Stimulated activated naive CD8-positive, alpha-beta T cell treated with anti-CD3 and anti-CD28 coated beads, Interleukin-15, Interleukin-2, amounts not matched to agents 100 ng/mL and 50 ng/mL, for 24 hours (primary cell): ENCODE data around the gene PLS1.

Experiments used
- H3K27ac Mint-ChIP-seq: one replicate; pipeline ENCODE4 v1.8.0; 2021; ENCODE audit warnings: mild to moderate bottlenecking, mixed read lengths
- H3K27me3 Mint-ChIP-seq: one replicate; pipeline ENCODE4 v1.8.0; 2021; ENCODE audit warnings: mixed read lengths
- H3K36me3 Mint-ChIP-seq: one replicate; pipeline ENCODE4 v1.8.0; 2021; ENCODE audit warnings: low read depth, mixed read lengths
- H3K4me1 Mint-ChIP-seq: one replicate; pipeline ENCODE4 v1.8.0; 2021; ENCODE audit warnings: low read depth, mixed read lengths
- H3K4me3 Mint-ChIP-seq: one replicate; pipeline ENCODE4 v1.8.0; 2021; ENCODE audit warnings: mild to moderate bottlenecking, mixed read lengths
- H3K9me3 Mint-ChIP-seq: one replicate; pipeline ENCODE4 v1.8.0; 2021; ENCODE audit warnings: mixed read lengths

PLS1 gene

GRCh38 chr3:142613491-142613890 lies 17.3 kb downstream of the PLS1 start:
- Mint-ChIP-seq H3K27me3 (no peaks in the 10 kb centered on the region), H3K9me3 (no peaks in the 10 kb centered on the region), H3K4me3 (no peak overlapping the region), H3K4me1 (no peaks in the 10 kb centered on the region), H3K27ac (no peak overlapping the region), H3K36me3 (no peaks in the 10 kb centered on the region)

GRCh38 chr3:142614059-142614626 lies 17.9 kb downstream of the PLS1 start:
- no peaks in the 10 kb centered on the region for H3K27me3 Mint-ChIP-seq
- H3K4me3 Mint-ChIP-seq = no peak overlapping the region
- no peaks in the 10 kb centered on the region for H3K9me3 Mint-ChIP-seq

GRCh38 chr3:142615171-142615570 lies 19.0 kb downstream of the PLS1 start:
- Mint-ChIP-seq H3K27me3 (no peaks in the 10 kb centered on the region), H3K36me3 (no peaks in the 10 kb centered on the region), H3K27ac (no peak overlapping the region), H3K4me3 (no peak overlapping the region), H3K9me3 (no peaks in the 10 kb centered on the region), H3K4me1 (no peaks in the 10 kb centered on the region)

More at GRCh38 chr3:142614059-142614626, 17.9 kb downstream of the PLS1 start:
- H3K4me1 Mint-ChIP-seq = no peaks in the 10 kb centered on the region
- no peak overlapping the region for H3K27ac Mint-ChIP-seq
- H3K36me3 Mint-ChIP-seq = no peaks in the 10 kb centered on the region

GRCh38 chr3:142618917-142619461 lies 22.8 kb downstream of the PLS1 start:
- H3K4me1 Mint-ChIP-seq = no peaks in the 10 kb centered on the region
- no peaks in the 10 kb centered on the region for H3K36me3 Mint-ChIP-seq
- H3K4me3 Mint-ChIP-seq = no peak overlapping the region

GRCh38 chr3:142622405-142622804 lies 26.2 kb downstream of the PLS1 start:
- Mint-ChIP-seq H3K27me3 (no peaks in the 10 kb centered on the region), H3K4me1 (no peaks in the 10 kb centered on the region), H3K27ac (no peak overlapping the region), H3K9me3 (no peaks in the 10 kb centered on the region), H3K36me3 (no peaks in the 10 kb centered on the region), H3K4me3 (no peak overlapping the region)

More at GRCh38 chr3:142618917-142619461, 22.8 kb downstream of the PLS1 start:
- Mint-ChIP-seq H3K27me3 (no peaks in the 10 kb centered on the region), H3K9me3 (no peaks in the 10 kb centered on the region), H3K27ac (no peak overlapping the region)

- H3K27me3 Mint-ChIP-seq = no peaks in the 10 kb centered on the region
- H3K4me1 Mint-ChIP-seq = no peaks in the 10 kb centered on the region
- H3K36me3 Mint-ChIP-seq = no peaks in the 10 kb centered on the region
- no peaks in the 10 kb centered on the region for H3K9me3 Mint-ChIP-seq
- H3K4me3 Mint-ChIP-seq = no peak overlapping the region
- H3K27ac Mint-ChIP-seq = no peak overlapping the region
These were observed 27.0 kb downstream of the PLS1 start for GRCh38 chr3:142623194-142623593.

- Mint-ChIP-seq H3K36me3 (no peaks in the 10 kb centered on the region), H3K27me3 (no peaks in the 10 kb centered on the region), H3K27ac (no peak overlapping the region), H3K9me3 (no peaks in the 10 kb centered on the region), H3K4me1 (no peaks in the 10 kb centered on the region), H3K4me3 (no peak overlapping the region)
These were observed 28.4 kb downstream of the PLS1 start for GRCh38 chr3:142624341-142625152.

- H3K27me3 Mint-ChIP-seq = no peaks in the 10 kb centered on the region
- H3K9me3 Mint-ChIP-seq = no peaks in the 10 kb centered on the region
- H3K4me1 Mint-ChIP-seq = no peaks in the 10 kb centered on the region
- H3K27ac Mint-ChIP-seq = no peak overlapping the region
- H3K36me3 Mint-ChIP-seq = no peaks in the 10 kb centered on the region
- no peak overlapping the region for H3K4me3 Mint-ChIP-seq
These were observed 28.9 kb downstream of the PLS1 start for GRCh38 chr3:142625153-142625440.

- Mint-ChIP-seq H3K4me1 (no peaks in the 10 kb centered on the region), H3K9me3 (no peaks in the 10 kb centered on the region), H3K27me3 (no peaks in the 10 kb centered on the region), H3K36me3 (no peaks in the 10 kb centered on the region), H3K4me3 (no peak overlapping the region), H3K27ac (no peak overlapping the region)
These were observed 30.8 kb downstream of the PLS1 start for GRCh38 chr3:142626971-142627370.

- Mint-ChIP-seq H3K9me3 (no peaks in the 10 kb centered on the region), H3K4me1 (no peaks in the 10 kb centered on the region), H3K4me3 (no peak overlapping the region), H3K36me3 (no peaks in the 10 kb centered on the region), H3K27me3 (no peaks in the 10 kb centered on the region), H3K27ac (no peak overlapping the region)
These were observed 32.6 kb downstream of the PLS1 start for GRCh38 chr3:142628801-142629200.

- Mint-ChIP-seq H3K4me3 (no peak overlapping the region), H3K27me3 (no peaks in the 10 kb centered on the region), H3K4me1 (no peaks in the 10 kb centered on the region), H3K9me3 (no peaks in the 10 kb centered on the region), H3K36me3 (no peaks in the 10 kb centered on the region), H3K27ac (no peak overlapping the region)
These were observed 36.9 kb downstream of the PLS1 start for GRCh38 chr3:142633073-142633472.

- Mint-ChIP-seq H3K4me3 (no peak overlapping the region), H3K9me3 (no peaks in the 10 kb centered on the region), H3K27me3 (no peaks in the 10 kb centered on the region)
These were observed 39.9 kb downstream of the PLS1 start for GRCh38 chr3:142636050-142636449.

GRCh38 chr3:142636664-142637063 lies 40.5 kb downstream of the PLS1 start:
- H3K4me1 Mint-ChIP-seq = no peaks in the 10 kb centered on the region
- H3K27ac Mint-ChIP-seq = no peak overlapping the region
- no peaks in the 10 kb centered on the region for H3K36me3 Mint-ChIP-seq
- H3K9me3 Mint-ChIP-seq = no peaks in the 10 kb centered on the region
- H3K27me3 Mint-ChIP-seq = no peaks in the 10 kb centered on the region
- H3K4me3 Mint-ChIP-seq = no peak overlapping the region

More at GRCh38 chr3:142636050-142636449, 39.9 kb downstream of the PLS1 start:
- no peaks in the 10 kb centered on the region for H3K36me3 Mint-ChIP-seq
- no peaks in the 10 kb centered on the region for H3K4me1 Mint-ChIP-seq
- H3K27ac Mint-ChIP-seq = no peak overlapping the region

GRCh38 chr3:142638291-142638690 lies 42.1 kb downstream of the PLS1 start:
- no peaks in the 10 kb centered on the region for H3K4me1 Mint-ChIP-seq
- H3K27ac Mint-ChIP-seq = no peak overlapping the region
- no peak overlapping the region for H3K4me3 Mint-ChIP-seq
- H3K9me3 Mint-ChIP-seq = no peaks in the 10 kb centered on the region
- no peaks in the 10 kb centered on the region for H3K36me3 Mint-ChIP-seq
- no peaks in the 10 kb centered on the region for H3K27me3 Mint-ChIP-seq

GRCh38 chr3:142641504-142641903 lies 45.3 kb downstream of the PLS1 start:
- no peaks in the 10 kb centered on the region for H3K27me3 Mint-ChIP-seq
- H3K27ac Mint-ChIP-seq = no peak overlapping the region
- no peaks in the 10 kb centered on the region for H3K36me3 Mint-ChIP-seq
- H3K4me1 Mint-ChIP-seq = no peaks in the 10 kb centered on the region
- H3K4me3 Mint-ChIP-seq = no peak overlapping the region
- H3K9me3 Mint-ChIP-seq = no peaks in the 10 kb centered on the region

- H3K27ac Mint-ChIP-seq = no peak overlapping the region
- no peaks in the 10 kb centered on the region for H3K4me1 Mint-ChIP-seq
- H3K4me3 Mint-ChIP-seq = no peak overlapping the region
- no peaks in the 10 kb centered on the region for H3K36me3 Mint-ChIP-seq
- H3K9me3 Mint-ChIP-seq = no peaks in the 10 kb centered on the region
- no peaks in the 10 kb centered on the region for H3K27me3 Mint-ChIP-seq
These were observed 46.8 kb downstream of the PLS1 start for GRCh38 chr3:142642956-142643355.
